Caco-2 (cell line): ENCODE data around the gene ROBO1. TPM values are rescaled to one million over a fixed set of nuclear protein-coding genes. Genes with fewer than 3 reads are reported as not detected.

Experiments
- BruUV-seq: library from RNA; stranded (reverse); fragments of 400-500 nt; replicated peaks from 2 replicates; lab custom pipeline; 2021; lab: Mats Ljungman, UMichigan
- CTCF ChIA-PET: fragments of 300-600 bp; sonication (Branson Sonifier 250); formaldehyde crosslinking; loops from one replicate; lab custom pipeline; 2022; ENCODE audit warnings: antibody characterized with exemption; lab: Charles Lee
- POLR2A ChIA-PET: fragments of 300-600 bp; sonication (Branson Sonifier 250); formaldehyde crosslinking; loops from one replicate; lab custom pipeline; 2022; ENCODE audit warnings: antibody characterized with exemption; lab: Charles Lee
- DNase-seq, 2 experiments: peaks; one replicate each; pipeline versions ENCODE4 v3.0.0 to v3.0.0-alpha.2; 2020 to 2022
- H3K27me3 ChIP-seq: replicated peaks from 2 replicates; pipeline ENCODE4 v1.6.0; 2011; ENCODE audit warnings: low read length; ENCODE audit not compliant: control insufficient read depth, insufficient read depth
- H3K36me3 ChIP-seq: 2 replicates; pipeline ENCODE4 v1.5.1; 2011; ENCODE audit warnings: low read length; ENCODE audit not compliant: control insufficient read depth, insufficient read depth
- H3K4me1 ChIP-seq: fragments of 250-450 bp; sonication (Bioruptor Pico); 2 replicates; pipeline ENCODE4 v1.5.1; 2020; ENCODE audit warnings: mild to moderate bottlenecking
- H3K4me3 ChIP-seq: 2 replicates; pipeline ENCODE4 v1.5.1; 2011; ENCODE audit warnings: low read depth, mild to moderate bottlenecking, control low read depth, low read length
- H3K9me3 ChIP-seq: fragments of 250-450 bp; sonication (Bioruptor Pico); 2 replicates; pipeline ENCODE4 v1.5.1; 2020; ENCODE audit warnings: mild to moderate bottlenecking, moderate library complexity
- H3K27ac Mint-ChIP-seq: one replicate; pipeline ENCODE4 v1.8.0; 2022; ENCODE audit warnings: mixed read lengths; ENCODE audit not compliant: unreplicated experiment
- H3K27me3 Mint-ChIP-seq: one replicate; pipeline ENCODE4 v1.8.0; 2022; ENCODE audit warnings: mixed read lengths; ENCODE audit not compliant: insufficient read depth, unreplicated experiment
- H3K36me3 Mint-ChIP-seq: one replicate; pipeline ENCODE4 v1.8.0; 2022; ENCODE audit warnings: mild to moderate bottlenecking, mixed read lengths; ENCODE audit not compliant: insufficient read depth, unreplicated experiment
- H3K4me1 Mint-ChIP-seq: one replicate; pipeline ENCODE4 v1.8.0; 2022; ENCODE audit warnings: low read depth, mixed read lengths; ENCODE audit not compliant: unreplicated experiment
- H3K4me3 Mint-ChIP-seq: one replicate; pipeline ENCODE4 v1.8.0; 2022; ENCODE audit warnings: mild to moderate bottlenecking, moderate library complexity, mixed read lengths; ENCODE audit not compliant: unreplicated experiment
- H3K9me3 Mint-ChIP-seq: one replicate; pipeline ENCODE4 v1.8.0; 2022; ENCODE audit warnings: mixed read lengths; ENCODE audit not compliant: unreplicated experiment
- CTCF ChIP-seq, 2 experiments: fragments of 200-600 bp in 1 of 2; IDR thresholded peaks; 1 replicate in 1 of 2; 2 replicates in 1 of 2; pipeline versions ENCODE4 v1.5.1 to v1.8.0; 2011 to 2022; ENCODE audit warnings: antibody characterized with exemption in 1 of 2, control low read depth in 1 of 2, inconsistent platforms in 1 of 2, low read depth in 1 of 2, low read length in 1 of 2, mild to moderate bottlenecking in 1 of 2, moderate library complexity in 1 of 2; ENCODE audit not compliant: insufficient read depth in 1 of 2, severe bottlenecking in 1 of 2, unreplicated experiment in 1 of 2
- intact Hi-C: fragments of 100-400 bp; cut with micrococcal nuclease; formaldehyde crosslinking; loops from one replicate; pipeline ENCODE4 v1.10.0; 2022; ENCODE audit not compliant: unreplicated experiment
- total RNA-seq: library from RNA; stranded (reverse); gene quantifications from 2 replicates; pipeline ENCODE4 v1.2.3, GENCODE V29; 2022

ROBO1 gene
- total RNA-seq, 1 experiment from 2014 or later: 1.8 TPM

GRCh38 chr3:78698431-78698830 lies 1069.4 kb downstream of the ROBO1 start:
- no TSS peak for BruUV-seq
- Histone ChIP-seq H3K4me1 (no peaks in the 10 kb centered on the region), H3K27me3 (no peaks in the 10 kb centered on the region), H3K9me3 (no peaks in the 10 kb centered on the region), H3K36me3 (no peaks in the 10 kb centered on the region), H3K4me3 (no peak overlapping the region)
- Mint-ChIP-seq H3K4me3 (no peak overlapping the region), H3K27me3 (no peaks in the 10 kb centered on the region), H3K4me1 (no peaks in the 10 kb centered on the region), H3K36me3 (no peaks in the 10 kb centered on the region), H3K27ac (no peak overlapping the region), H3K9me3 (no peaks in the 10 kb centered on the region)
- intact Hi-C loops: no loop called here
- no peak for TF ChIP-seq CTCF (IDR thresholded peaks at IDR 0.05; ENCODE audit: insufficient read depth in 1 of 2, low read depth in 1 of 2, low read length in 1 of 2, severe bottlenecking in 1 of 2, unreplicated experiment in 1 of 2)
- no peak for DNase-seq
- ChIA-PET POLR2A (no interaction called here), CTCF (no interaction called here)

DNA sequence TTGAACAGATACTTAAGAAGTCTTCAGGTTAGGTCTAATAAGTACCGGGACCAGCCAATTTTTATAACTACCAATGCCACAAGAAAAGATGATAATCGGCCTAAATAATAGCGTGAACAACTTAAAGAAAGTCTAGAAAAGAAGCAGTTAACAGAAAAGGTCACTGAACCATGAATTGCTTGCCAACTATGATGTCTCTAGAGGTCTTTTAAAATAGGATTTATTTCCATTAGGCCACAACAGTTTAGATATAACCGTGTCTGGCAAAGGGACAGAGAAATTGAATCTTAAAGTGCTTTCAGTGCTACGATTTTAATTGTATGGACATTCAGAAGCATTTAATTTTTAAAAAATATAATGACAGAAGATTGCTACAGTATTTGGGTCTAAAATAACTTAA lies 1070.4 kb downstream of the ROBO1 start:
- no peak for DNase-seq
- Mint-ChIP-seq H3K4me3 (no peak overlapping the region), H3K27me3 (no peaks in the 10 kb centered on the region), H3K27ac (no peak overlapping the region), H3K4me1 (no peaks in the 10 kb centered on the region), H3K36me3 (no peaks in the 10 kb centered on the region), H3K9me3 (no peaks in the 10 kb centered on the region)
- no peaks in the 10 kb centered on the region for H3K9me3 ChIP-seq
- H3K36me3 ChIP-seq: no peaks in the 10 kb centered on the region
- ChIA-PET CTCF (no interaction called here), POLR2A (no interaction called here)
- TF ChIP-seq CTCF (IDR thresholded peaks at IDR 0.05; ENCODE audit: insufficient read depth in 1 of 2, low read depth in 1 of 2, low read length in 1 of 2, severe bottlenecking in 1 of 2, unreplicated experiment in 1 of 2): no peak
- intact Hi-C loops: no loop called here
- H3K27me3 ChIP-seq: no peaks in the 10 kb centered on the region
- H3K4me3 ChIP-seq: no peak overlapping the region
- no TSS peak for BruUV-seq
- H3K4me1 ChIP-seq: no peaks in the 10 kb centered on the region

DNA sequence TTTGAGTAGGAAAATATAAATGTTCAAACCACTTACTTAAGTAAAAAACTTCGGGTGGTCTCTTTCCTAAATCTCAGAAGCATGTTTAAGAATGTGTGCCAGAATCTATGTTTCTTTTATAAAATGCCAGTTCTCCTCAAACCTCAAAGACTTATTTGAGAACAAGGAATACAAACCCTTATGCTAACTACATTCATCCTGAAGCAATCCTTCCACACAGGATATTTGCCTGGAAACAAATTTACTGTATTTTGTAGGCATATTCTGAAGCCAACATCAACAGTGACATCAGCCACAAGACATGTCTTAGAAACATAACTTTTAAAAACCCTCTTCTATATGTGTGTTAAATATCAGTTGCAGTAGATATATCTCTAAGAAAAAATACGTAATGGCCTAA lies 1077.0 kb downstream of the ROBO1 start:
- Histone ChIP-seq H3K4me3 (no peak overlapping the region), H3K36me3 (no peaks in the 10 kb centered on the region), H3K9me3 (no peaks in the 10 kb centered on the region), H3K27me3 (no peaks in the 10 kb centered on the region), H3K4me1 (no peaks in the 10 kb centered on the region)
- H3K27ac Mint-ChIP-seq: no peak overlapping the region
- CTCF ChIA-PET: no interaction called here
- POLR2A ChIA-PET: no interaction called here
- no peaks in the 10 kb centered on the region for H3K4me1 Mint-ChIP-seq
- no peak for TF ChIP-seq CTCF (IDR thresholded peaks at IDR 0.05; ENCODE audit: insufficient read depth in 1 of 2, low read depth in 1 of 2, low read length in 1 of 2, severe bottlenecking in 1 of 2, unreplicated experiment in 1 of 2)
- DNase-seq: no peak
- H3K27me3 Mint-ChIP-seq: no peaks in the 10 kb centered on the region
- H3K4me3 Mint-ChIP-seq: no peak overlapping the region
- no TSS peak for BruUV-seq
- no peaks in the 10 kb centered on the region for H3K9me3 Mint-ChIP-seq
- intact Hi-C loops: no loop called here
- H3K36me3 Mint-ChIP-seq: no peaks in the 10 kb centered on the region
